HL-60/S4 treated with phorbol 12-myristate 13-acetate at 8.2 ng/mL for 4 days and 3 days (cell line): ENCODE data around the gene CCDC197.

Experiments used
- in situ Hi-C: fragments of 300-500 bp; cut with MboI; formaldehyde crosslinking; loops from 2 replicates; pipeline ENCODE4 v1.15.0; 2022; ENCODE audit warnings: low sequenced_read_pairs

The CCDC197 gene

DNA sequence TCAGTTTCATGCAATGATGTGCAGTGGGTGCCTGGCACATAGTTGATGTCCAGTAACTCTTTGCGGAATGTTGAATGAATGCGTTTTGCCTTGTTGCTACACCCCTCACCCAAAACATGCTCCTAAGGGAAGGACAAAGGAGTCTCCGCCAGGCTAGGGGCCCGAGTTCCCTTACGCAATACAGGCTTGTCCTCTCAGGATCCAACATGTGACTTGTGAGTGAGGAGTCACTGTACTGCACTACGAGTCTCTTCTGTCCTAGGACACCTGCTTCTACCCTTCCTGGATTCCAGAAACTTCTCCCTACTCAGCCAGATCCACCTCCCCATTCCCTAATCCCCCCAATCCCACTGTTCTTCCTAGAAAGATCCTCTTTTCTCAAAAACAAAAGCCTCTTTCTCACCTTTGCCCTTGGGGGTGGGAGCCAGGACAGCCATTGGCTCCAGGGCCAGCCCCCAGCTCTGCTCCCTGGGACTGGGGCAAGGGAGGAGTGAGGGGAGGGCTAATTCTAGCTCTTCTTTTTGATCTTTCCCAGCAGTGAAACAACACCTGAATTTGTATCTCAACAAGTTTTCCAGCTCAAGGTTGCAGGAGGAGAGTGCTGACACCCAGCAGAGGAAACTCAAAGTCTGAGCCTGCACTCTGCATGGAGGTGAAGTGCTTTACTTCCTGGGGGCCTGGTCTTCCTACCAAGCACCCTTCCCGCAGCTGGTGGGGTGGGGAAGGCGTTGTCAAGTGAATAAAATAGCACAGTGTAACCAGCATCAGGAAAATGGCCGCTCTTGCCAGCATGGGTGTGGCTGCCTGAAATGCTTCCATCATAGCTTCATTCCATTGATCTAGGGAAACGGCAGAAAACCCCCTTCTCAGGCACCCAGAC is 25.7 kb downstream of the CCDC197 start:
- in situ Hi-C loops, result no loop called here

- in situ Hi-C loops, result no loop called here
Measured at GRCh38 chr14:94024549-94024948, 27.4 kb downstream of the CCDC197 start.

DNA sequence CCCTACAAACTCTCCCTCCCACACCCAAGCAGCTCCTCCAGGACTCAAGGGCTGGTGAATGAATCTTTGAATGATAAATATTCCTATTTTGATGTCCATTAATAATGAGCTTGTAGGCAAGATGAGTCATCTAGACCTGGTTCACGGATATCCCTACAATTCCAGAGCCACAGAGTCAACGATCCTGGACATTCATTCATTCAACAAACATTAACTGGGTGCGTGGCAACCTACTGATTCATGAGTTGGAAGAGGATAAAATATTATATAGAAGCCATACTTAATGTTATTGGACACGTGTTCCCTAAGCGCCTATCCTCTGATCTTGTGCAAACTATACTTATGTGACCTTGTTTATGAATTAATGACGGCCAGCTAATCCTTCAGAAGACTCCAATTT is 28.6 kb downstream of the CCDC197 start:
- in situ Hi-C loops, result no loop called here

DNA sequence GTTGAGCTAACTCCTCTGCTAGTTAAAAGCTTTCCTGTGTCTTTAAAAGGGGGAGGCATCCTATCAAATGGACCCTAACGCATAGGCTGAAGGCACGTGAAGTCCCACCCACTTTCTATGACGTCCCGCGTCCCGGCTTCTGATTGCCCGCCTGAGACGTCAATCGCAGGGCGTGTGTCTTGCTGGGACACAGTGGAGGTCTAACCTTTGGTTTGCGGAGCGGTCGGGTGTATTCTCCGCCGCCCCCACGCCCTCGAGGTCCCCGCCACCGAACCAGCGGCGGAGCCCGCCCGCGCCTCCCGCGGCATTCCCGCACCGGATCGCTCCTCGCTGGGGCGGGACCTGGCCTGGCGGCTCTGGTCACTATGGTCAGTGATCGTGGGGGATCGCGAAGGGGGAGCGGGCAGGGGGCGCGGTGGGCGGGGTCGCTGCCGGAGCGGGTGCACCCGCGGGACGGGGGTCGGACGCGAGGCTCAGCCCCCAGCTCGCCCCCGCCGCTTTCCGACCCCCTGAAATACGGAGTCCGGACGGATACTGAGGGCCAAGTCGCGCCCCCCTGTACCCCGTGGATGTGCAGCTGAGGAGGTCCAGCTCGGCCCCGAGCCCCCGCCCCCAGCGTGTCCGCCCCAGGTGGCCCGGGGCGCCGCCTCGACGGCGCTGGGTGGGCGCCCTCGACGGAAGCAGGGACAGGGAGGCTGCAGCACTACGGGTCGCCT is 29.2 kb downstream of the CCDC197 start, which contains the start of gene OTUB2:
OTUB2 (plus strand) TSS at position 168 of the 716 bp plus-strand sequence; CDS start at position 366, 198 bp downstream.
- in situ Hi-C loops, result no loop called here

DNA sequence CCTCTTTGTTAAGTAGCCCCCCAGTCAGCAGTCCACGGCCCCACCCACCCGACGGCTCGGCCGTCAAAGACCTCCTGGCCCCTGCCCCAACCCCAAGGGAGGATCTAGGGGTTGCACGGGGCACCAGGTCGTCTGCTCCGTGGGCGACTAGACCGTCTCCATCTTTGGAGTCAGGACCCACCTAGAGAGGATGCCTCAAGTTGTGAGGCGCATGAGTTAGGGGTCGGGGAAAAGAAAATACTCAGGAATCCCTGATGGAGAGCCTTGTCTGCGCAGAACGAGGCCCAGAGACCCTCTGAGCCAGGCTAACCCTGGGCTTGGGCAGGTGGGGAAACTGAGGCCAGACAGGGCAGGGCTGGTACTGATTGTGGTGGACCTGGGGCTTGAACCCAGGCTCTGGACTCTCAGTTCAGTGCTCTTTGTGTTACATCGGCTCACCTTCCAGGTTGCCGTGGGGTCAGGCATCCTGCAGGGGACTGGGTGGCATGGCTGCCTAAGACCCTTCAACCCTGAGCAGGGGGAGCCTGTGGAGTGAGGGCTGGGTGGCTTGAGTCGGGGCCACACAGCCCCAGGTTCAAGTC is 29.9 kb downstream of the CCDC197 start:
- in situ Hi-C loops, result no loop called here

DNA sequence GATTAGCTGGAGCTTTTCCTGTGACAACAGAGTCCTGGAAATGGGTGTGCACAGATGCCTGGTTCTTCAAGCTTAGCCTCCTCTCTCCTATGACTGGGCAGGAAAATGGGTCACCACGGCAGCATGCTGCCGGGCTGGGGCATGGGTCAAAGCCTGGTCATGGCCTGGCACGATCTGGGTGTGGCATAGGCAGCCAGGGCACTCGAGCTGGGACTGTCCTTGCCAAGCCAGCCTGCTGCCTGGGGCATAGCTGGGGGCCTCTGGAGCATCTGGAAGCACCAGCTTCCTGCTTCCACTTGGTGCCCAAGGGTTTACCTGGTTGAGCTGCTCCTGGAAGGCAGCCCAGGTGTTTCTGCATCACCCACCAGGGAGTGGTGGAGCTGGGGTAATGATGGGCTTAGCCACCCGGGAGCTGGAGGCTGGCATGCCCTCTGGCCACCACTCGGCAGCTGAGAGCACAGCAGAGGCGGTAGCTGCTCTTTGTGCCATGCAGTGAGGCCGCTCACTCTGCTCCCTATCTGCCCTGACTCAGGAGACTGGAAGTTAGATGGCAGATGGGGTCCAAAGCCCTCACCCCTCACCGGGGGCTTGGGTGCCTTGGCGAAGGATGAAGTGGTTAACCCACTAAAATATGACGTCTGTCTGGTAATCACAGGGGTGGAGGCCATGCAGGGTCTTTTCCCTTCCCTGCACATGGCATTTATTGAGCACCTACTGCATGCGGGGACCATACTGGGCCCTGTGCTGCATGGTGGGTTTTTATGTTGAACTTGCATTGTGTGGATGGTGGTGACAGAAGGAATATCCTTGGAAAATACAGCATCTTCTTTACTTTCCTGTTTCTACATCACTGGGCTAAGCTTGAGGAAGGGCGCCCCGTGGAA is 30.7 kb downstream of the CCDC197 start:
- in situ Hi-C loops, result no loop called here

DNA sequence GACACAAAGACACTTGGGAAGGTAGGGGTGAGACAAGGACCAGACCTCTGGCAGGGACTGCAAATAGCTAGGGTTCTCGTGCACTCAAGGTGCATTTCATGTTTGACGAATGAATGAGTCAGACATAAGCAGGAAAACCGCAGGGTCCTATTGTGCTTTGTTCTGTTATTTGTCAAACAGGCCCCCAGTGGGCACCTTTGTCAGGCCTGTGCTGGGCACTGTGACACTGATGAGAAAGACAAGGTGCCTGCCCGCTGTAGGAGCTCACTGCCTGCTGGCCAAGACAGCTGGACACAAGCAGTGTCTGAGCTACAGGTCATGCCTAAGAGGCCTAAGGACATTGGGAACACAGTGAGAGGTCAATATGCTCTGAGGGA is 31.3 kb downstream of the CCDC197 start:
- in situ Hi-C loops, result no loop called here

DNA sequence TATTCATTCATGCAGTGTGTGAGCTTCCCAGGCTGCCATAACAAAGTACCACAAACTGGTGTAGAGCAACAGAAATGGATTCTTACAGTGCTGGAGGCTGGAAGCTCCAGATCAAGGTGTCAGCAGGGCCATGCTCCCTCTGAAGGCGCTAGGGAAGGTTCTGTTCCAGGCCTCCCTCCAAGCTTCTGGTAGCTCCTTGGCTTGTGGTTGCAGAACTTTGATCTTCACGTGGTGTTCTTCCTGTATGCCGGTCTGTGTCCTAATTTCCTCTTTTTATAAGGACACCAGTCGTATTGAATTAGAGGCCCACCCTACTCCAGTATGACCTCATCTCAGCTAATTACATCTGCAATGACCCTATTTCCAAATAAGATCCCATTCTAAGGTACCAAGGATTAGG is 32.2 kb downstream of the CCDC197 start:
- in situ Hi-C loops, result no loop called here

GRCh38 chr14:94029671-94030203 is 32.6 kb downstream of the CCDC197 start:
- in situ Hi-C loops, result no loop called here

GRCh38 chr14:94030571-94030970 is 33.5 kb downstream of the CCDC197 start:
- in situ Hi-C loops, result no loop called here

- in situ Hi-C loops, result no loop called here
Measured at GRCh38 chr14:94031161-94031882, 34.2 kb downstream of the CCDC197 start.

GRCh38 chr14:94031883-94032279 is 34.8 kb downstream of the CCDC197 start:
- in situ Hi-C loops, result no loop called here

GRCh38 chr14:94034886-94035285 is 37.8 kb downstream of the CCDC197 start:
- in situ Hi-C loops, result no loop called here

GRCh38 chr14:94036313-94037167 is 39.4 kb downstream of the CCDC197 start:
- in situ Hi-C loops, result no loop called here

DNA sequence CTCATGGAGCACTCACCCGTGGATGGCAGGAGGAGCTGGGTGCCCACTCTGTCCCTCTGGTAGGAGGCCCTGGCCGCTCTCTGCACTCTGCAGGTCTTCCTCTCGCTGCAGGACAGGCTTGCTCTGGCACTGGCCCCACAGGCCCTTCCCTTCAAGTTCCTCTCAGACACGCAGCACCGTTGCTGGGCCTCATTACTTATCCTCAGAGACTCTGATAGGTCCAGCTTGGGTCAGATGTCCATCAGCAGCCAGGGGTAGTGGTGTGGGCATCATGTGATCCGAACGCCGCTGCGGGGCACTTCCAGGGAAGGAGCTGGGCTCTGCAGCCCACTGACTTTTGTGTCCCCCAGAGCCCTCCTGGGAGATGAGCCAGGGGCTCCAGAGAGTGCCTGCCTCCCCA is 40.9 kb downstream of the CCDC197 start:
- in situ Hi-C loops, result no loop called here

DNA sequence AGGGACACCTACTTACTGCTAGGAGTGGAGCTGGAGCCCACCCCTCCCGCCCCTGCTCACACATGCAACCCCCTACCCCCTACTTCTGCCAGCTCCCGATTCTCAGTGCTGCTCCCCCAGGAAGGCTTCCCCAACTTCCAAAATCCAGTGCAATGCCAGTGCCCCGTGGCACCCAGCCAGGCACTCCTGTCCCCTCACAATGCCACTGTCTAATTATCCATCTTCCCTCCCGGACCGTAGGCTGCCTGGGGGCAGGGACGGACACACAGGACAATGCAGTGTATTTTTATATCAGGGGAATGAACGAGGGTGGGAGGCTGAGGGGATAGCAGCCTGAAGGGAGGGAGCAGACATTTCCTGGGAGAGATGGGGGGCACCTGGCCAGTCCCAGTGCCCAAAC is 41.4 kb downstream of the CCDC197 start:
- in situ Hi-C loops, result no loop called here

GRCh38 chr14:94038921-94039629 is 42.0 kb downstream of the CCDC197 start:
- in situ Hi-C loops, result no loop called here

DNA sequence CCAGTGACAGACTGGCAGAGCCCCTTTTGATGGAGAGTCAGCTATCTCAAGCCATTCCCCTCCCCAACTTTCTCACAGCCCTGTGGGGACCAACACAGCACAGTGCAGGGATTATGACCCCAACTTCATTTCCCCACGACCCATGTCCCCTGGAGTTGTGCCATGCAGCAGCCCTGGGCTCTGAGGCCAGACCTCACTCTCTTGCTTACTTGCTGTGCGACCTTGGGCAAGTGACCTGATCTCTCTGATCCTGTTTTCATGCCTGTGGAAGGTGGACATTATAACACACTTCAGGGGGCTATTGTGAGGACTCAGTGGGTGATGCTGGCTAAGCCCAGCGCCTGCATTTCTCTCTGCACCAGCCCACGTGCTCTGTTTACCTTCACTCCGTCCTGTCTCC is 43.1 kb downstream of the CCDC197 start:
- in situ Hi-C loops, result no loop called here
